ENCODE results near the gene HPD.
"Not testable (repeated sequence)": the region's sequence is repeated elsewhere in the genome, so short reads cannot be mapped to it uniquely, and the experiment has no call there.

Gene HPD

GRCh38 chr12:121858662-121859572 is at the start of gene HPD:
TSS of gene HPD (minus strand) at chr12:121858859. CDS start at chr12:121858823, 36 bp downstream.
- DNase-seq (ENCODE audit: low read depth in 4 of 4, low spot score in 1 of 4) = no peak

- no peak for DNase-seq (ENCODE audit: low read depth in 4 of 4, low spot score in 1 of 4)
Observed at GRCh38 chr12:121905746-121906145, 47.1 kb upstream of the HPD start.

GRCh38 chr12:121903202-121903601 is 44.5 kb upstream of the HPD start:
- no peak for DNase-seq (ENCODE audit: low read depth in 4 of 4, low spot score in 1 of 4)

GRCh38 chr12:121899590-121899989 is 40.9 kb upstream of the HPD start:
- no peak for DNase-seq (ENCODE audit: low read depth in 4 of 4, low spot score in 1 of 4)

- no peak for DNase-seq (ENCODE audit: low read depth in 4 of 4, low spot score in 1 of 4)
Observed at GRCh38 chr12:121898287-121898686, 39.6 kb upstream of the HPD start.

GRCh38 chr12:121894633-121895032 is 36.0 kb upstream of the HPD start:
- DNase-seq (ENCODE audit: low read depth in 4 of 4, low spot score in 1 of 4) = no peak

- no peak for DNase-seq (ENCODE audit: low read depth in 4 of 4, low spot score in 1 of 4)
Observed at GRCh38 chr12:121893961-121894460, 35.4 kb upstream of the HPD start.

- DNase-seq (ENCODE audit: low read depth in 4 of 4, low spot score in 1 of 4) = no peak
Observed at GRCh38 chr12:121892673-121893561, 34.3 kb upstream of the HPD start.

GRCh38 chr12:121889661-121890060 is 31.0 kb upstream of the HPD start:
- not testable (repeated sequence) for DNase-seq (ENCODE audit: low read depth in 4 of 4, low spot score in 1 of 4)

GRCh38 chr12:121889274-121889624 is 30.6 kb upstream of the HPD start:
- no peak for DNase-seq (ENCODE audit: low read depth in 4 of 4, low spot score in 1 of 4)

GRCh38 chr12:121888478-121889273 is 30.0 kb upstream of the HPD start, which contains the start of gene PSMD9:
TSS of gene PSMD9 (plus strand) at chr12:121888790. CDS start at chr12:121888857, 67 bp downstream.
- DNase-seq (ENCODE audit: low read depth in 4 of 4, low spot score in 1 of 4) = peak; percentile 96 to 99 (median 98)

GRCh38 chr12:121888083-121888477 is 29.4 kb upstream of the HPD start:
- no peak for DNase-seq (ENCODE audit: low read depth in 4 of 4, low spot score in 1 of 4)

- not testable (repeated sequence) for DNase-seq (ENCODE audit: low read depth in 4 of 4, low spot score in 1 of 4)
Observed at GRCh38 chr12:121885129-121885528, 26.5 kb upstream of the HPD start.

GRCh38 chr12:121883315-121883660 is 24.6 kb upstream of the HPD start:
- DNase-seq (ENCODE audit: low read depth in 4 of 4, low spot score in 1 of 4) = no peak

GRCh38 chr12:121876080-121876447 is 17.4 kb upstream of the HPD start:
- not testable (repeated sequence) for DNase-seq (ENCODE audit: low read depth in 4 of 4, low spot score in 1 of 4)

- no peak for DNase-seq (ENCODE audit: low read depth in 4 of 4, low spot score in 1 of 4)
Observed at GRCh38 chr12:121875582-121875981, 16.9 kb upstream of the HPD start.

GRCh38 chr12:121874071-121874470 is 15.4 kb upstream of the HPD start:
- DNase-seq (ENCODE audit: low read depth in 4 of 4, low spot score in 1 of 4) = no peak

GRCh38 chr12:121873216-121873569 is 14.5 kb upstream of the HPD start:
- no peak for DNase-seq (ENCODE audit: low read depth in 4 of 4, low spot score in 1 of 4)

- peak in 1 of 4 experiments; percentile 11 for DNase-seq (ENCODE audit: low read depth in 4 of 4, low spot score in 1 of 4)
Observed at GRCh38 chr12:121872546-121873215, 14.0 kb upstream of the HPD start.

- no peak for DNase-seq (ENCODE audit: low read depth in 4 of 4, low spot score in 1 of 4)
Observed at GRCh38 chr12:121871467-121871866, 12.8 kb upstream of the HPD start.

Data from stimulated activated CD4-positive, alpha-beta T cell treated with anti-CD3 and anti-CD28 coated beads, Interleukin-1b, Interleukin-23, amount 100 ng/mL, for 24 hours (primary cell).